GM21367 (cell line): ENCODE results near the gene C3orf52.
A peak's percentile ranks its signal among the peaks of the same experiment; 100 is the strongest.

Experiments
- ATAC-seq: cut with Tn5 transposase; IDR thresholded peaks from one replicate; pipeline ENCODE4 v1.9.1; 2021; ENCODE audit not compliant: unreplicated experiment

C3orf52 gene

GRCh38 chr3:112085735-112086075, 484 bp upstream of the C3orf52 start:
- no peak for ATAC-seq

GRCh38 chr3:112086875-112087524, 811 bp downstream of the C3orf52 start:
- ATAC-seq: no peak

DNA sequence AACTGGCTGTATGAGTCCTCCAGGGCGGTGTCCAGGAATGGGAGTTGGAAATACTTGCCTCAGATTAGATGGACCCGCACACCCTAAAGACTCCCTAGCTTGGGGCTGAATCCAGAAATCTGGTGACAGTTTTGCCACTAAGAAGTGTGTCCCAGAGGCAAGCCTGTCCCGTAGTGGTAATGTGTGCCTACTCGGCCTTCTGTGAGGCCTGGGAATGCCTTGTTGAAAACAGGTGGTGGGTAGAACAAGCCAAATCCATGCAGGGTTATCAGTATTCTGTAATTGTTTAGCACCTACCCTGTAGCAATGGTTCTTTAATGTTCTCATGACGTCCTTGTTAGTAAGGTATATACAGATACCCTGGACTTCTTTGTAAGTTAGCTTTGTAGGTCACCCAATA, 1.6 kb downstream of the C3orf52 start:
- ATAC-seq: no peak

DNA sequence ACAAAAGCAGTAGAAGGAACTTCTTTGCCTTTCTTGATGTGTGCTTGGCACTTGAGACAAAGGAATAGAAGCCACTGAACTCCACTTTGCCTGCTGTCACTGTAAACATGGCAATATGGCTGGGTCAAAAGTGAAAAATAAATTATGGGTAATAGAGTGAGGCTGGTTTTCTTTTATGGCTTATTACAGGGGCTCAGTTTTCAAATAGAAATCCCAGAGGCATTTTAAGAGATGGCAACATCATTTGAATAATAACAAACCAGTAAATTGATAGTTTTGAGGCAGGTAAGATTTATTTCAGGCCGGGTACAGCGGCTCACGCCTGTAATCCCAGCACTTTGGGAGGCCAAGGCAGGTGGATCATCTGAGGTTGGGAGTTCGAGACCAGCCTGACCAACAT, 2.8 kb downstream of the C3orf52 start:
- no peak for ATAC-seq

DNA sequence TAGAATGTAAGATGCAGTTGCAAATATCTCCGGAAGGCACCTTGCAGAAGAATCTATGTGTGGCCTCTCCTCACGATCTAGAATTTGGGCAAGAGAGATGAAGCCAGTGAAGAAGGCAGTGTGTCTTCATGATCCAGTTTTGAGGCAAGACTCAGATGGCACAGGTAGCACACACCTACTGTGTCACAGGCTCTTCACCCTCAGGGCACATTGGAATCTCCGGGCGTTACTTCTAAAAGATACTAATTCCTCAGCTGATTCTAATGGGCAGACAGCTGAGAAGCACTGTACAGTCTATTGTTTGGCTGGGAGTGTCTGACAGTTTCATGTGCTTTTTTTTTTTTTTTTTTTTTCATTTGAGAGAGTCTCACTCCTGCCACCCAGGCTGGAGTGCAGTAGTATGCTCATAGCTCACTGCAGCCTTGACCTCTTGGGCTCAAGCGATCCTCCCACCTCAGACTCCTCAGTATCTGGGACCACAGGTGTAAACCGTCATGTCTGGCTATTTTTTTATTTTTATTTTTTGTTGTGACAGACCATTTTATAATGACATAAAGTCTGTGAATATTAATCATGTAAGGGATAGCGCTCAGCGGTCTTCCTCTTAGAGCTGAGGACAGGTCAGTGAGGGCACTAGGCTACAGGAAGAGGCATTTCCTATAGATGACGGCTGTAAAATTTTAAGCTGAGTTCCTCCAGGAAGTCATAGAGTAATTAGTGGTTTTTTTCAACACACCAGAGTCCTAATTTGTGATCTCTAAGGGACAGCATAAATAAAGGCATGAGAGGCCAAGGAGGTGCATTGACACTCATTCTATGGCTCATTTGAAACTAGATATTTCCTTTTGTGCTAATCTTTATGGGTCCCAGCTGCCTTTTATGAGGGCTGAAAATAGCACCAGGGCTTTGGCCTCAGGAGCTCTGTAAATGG, 4.0 kb downstream of the C3orf52 start:
- ATAC-seq: no peak

- ATAC-seq: no peak
These were observed 4.8 kb downstream of the C3orf52 start for GRCh38 chr3:112090887-112091586.

DNA sequence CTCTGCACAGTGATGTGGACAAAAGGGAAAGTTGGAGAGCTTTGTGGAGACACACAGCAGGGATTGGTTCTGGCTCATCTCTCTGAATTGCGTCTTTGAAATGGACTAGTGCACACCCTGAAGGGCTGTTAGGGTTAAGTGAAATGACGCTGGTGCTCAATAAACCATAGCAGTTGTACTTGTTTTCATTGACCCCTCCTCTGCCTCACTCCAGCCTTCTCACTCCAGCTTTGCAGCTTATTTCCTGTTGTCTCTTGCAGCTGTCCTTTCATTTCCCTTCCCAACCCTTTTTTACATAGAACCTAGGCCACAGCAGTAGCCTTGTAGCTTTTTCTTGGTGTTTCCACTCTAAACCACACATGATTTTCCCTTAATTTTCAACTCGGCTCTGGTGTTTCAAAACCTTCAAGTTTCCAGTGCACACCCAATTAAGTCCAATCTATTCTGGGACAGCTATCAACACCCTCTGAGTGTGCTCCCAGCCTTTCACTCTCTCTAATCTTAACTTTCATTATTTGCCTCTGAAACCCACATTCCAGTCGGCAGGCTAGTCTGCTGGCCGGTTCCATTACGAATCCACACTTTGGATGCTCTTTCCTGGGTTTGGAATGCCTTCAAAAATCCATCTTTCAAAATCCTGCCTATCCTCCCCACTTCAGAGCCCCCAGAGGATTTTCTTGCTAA, 6.4 kb downstream of the C3orf52 start:
- ATAC-seq: no peak

GRCh38 chr3:112093180-112093522, 7.0 kb downstream of the C3orf52 start:
- no peak for ATAC-seq

GRCh38 chr3:112095731-112096130, 9.5 kb downstream of the C3orf52 start:
- no peak for ATAC-seq

DNA sequence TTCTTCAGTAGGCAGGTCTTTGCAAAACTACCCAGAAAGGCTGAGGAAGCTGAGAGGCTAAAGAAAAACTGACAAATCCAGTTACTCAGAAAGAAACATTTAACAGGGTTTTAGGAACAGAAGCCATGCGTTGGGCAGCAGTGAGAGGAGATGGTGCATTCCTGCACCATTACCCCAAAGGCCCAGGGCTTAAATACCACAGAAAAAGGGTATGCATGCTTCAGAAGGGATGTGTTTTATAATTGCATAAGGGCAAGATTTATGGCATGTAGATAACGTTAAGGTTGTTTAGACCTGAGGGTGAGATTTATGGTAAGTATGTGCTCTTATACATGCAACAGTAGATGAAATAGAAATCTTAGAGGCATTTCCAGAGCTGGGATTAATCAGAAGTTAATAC, 10.0 kb downstream of the C3orf52 start:
- ATAC-seq: no peak

DNA sequence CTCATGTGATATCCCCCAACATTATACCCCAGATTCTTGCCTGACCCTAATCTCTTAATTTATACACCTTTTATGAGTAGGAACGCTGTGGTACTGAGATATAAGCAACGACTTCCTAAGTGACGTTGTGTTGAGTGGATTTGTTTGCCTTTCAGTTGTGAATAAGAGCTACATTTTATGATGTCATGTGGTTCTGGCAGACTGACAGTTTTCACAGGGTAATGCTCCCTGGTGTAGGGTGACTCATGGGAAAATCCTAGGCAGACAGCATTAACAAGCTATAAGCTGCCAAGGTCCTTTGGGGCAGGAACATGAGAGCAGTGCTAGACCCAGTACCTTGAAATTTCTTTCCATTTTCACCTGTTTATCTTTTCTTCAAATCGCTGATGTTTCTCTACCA, 11.2 kb downstream of the C3orf52 start:
- no peak for ATAC-seq

GRCh38 chr3:112101916-112102315, 15.7 kb downstream of the C3orf52 start:
- ATAC-seq: no peak

GRCh38 chr3:112104774-112105173, 18.6 kb downstream of the C3orf52 start:
- no peak for ATAC-seq

- no peak for ATAC-seq
These were observed 23.1 kb downstream of the C3orf52 start for GRCh38 chr3:112109322-112109721.

- ATAC-seq: peak; percentile 42
These were observed 25.7 kb downstream of the C3orf52 start for GRCh38 chr3:112111785-112112402.

DNA sequence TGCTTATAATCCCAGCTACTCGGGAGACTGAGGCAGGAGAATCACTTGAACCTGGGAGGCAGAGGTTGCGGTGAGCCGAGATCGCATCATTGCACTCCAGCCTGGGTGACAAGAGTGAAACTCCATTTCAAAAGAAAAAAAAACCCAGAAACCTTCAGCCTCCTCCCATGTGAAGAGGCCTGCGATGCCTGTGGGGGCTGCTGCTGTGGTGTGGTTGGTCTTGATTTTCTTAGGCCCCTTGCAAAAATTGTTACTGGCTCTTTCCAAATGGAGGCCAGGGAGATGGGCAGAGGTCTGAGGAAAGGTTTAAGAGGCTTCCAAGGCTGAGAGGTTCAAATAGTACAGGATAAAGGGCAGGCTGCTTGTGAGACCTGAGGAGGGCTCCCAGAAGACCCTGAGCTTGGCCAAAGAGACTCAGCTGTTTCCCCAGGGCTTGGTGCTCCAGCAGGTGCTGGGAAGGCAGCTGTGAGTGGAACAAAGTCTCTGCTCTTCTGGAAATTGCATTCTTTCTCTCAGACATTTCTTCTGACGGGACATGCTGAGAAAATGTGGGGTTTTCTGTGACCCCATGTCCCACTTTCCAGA, 28.5 kb downstream of the C3orf52 start:
- no peak for ATAC-seq

GRCh38 chr3:112115161-112115739, 29.1 kb downstream of the C3orf52 start:
- peak; percentile 26 for ATAC-seq

GRCh38 chr3:112115806-112116383, 29.7 kb downstream of the C3orf52 start:
- ATAC-seq: no peak

- no peak for ATAC-seq
These were observed 30.6 kb downstream of the C3orf52 start for GRCh38 chr3:112116748-112117186.

- no peak for ATAC-seq
These were observed 31.2 kb downstream of the C3orf52 start for GRCh38 chr3:112117415-112117814.
